Stomach smooth muscle (tissue), 2 donors: Measurements from ENCODE around the gene IFT20.

Source experiments
- H3K27ac ChIP-seq: one replicate; pipeline ENCODE4 v1.7.0; 2013; ENCODE audit warnings: mild to moderate bottlenecking, low read length, inconsistent platforms
- H3K27me3 ChIP-seq, 2 donors: one replicate each; pipeline ENCODE4 v1.7.0; 2013; ENCODE audit warnings: low read length in 2 of 2; ENCODE audit not compliant: insufficient read depth in 2 of 2, control insufficient read depth in 1 of 2
- H3K36me3 ChIP-seq, 2 donors: one replicate each; pipeline ENCODE4 v1.7.0; 2013; ENCODE audit warnings: low read length in 2 of 2; ENCODE audit not compliant: control insufficient read depth in 2 of 2, insufficient read depth in 2 of 2
- H3K4me1 ChIP-seq: one replicate; pipeline ENCODE4 v1.7.0; 2013; ENCODE audit warnings: low read length; ENCODE audit not compliant: control insufficient read depth, insufficient read depth
- H3K4me3 ChIP-seq, 2 donors: one replicate each; pipeline ENCODE4 v1.7.0; 2013; ENCODE audit warnings: low read length in 2 of 2
- H3K9ac ChIP-seq, 2 donors: one replicate each; pipeline ENCODE4 v1.7.0; 2013; ENCODE audit warnings: low read length in 2 of 2, mild to moderate bottlenecking in 1 of 2
- H3K9me3 ChIP-seq, 2 donors: one replicate each; pipeline ENCODE4 v1.7.0; 2013; ENCODE audit warnings: low read length in 2 of 2; ENCODE audit not compliant: control insufficient read depth in 2 of 2
- donor health status: healthy.
- donor health status: Pancreatic carcinoma.

The IFT20 gene

DNA sequence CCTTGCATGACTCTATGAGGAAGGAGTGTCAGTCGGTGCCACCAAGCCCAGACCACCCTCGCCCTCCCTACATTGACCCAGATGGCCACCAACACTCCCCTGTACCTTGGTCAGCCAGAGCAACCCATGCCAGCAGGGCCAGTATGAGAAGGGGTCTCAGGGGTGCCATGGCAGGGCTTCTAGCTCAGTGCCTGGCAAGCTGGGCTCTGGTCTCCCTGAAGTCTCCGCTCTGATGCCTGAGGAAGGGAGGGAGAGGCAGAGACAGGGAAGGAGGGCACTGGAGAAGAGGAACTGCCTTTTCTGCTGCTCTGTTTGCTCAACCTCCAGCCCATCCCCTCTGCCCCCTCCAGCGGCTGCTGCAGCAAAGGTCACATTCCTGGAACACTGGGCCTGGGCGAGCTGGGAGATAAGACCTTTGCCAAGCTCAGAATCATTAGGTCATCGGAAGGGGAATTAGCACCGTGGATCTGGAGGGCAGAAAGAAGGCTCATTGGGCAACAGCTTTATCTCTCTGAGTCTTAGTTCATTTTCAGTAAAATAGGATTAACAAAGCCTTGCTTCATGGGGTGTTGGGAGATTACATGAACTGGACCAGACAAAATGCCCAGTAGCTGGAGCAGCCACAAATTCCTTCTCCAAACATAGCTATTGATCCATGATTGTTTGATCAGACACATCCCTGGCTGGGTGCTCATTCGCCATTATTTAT, 34.9 kb upstream of the IFT20 start, which contains the start of gene VTN:
Gene VTN (minus strand): TSS at position 273 of the 709 bp plus-strand sequence. CDS start 104 bp downstream, at position 169.
- Histone ChIP-seq H3K27ac (peak within 1 kb of the TSS; percentile 79), H3K27me3 (no peaks in the 10 kb centered on the region), H3K4me3 (peak within 1 kb of the TSS; percentile 57 to 79), H3K9me3 (no peaks in the 10 kb centered on the region), H3K9ac (peak within 1 kb of the TSS; percentile 4 to 58), H3K4me1 (peaks cover 25% of the 10 kb centered on the region), H3K36me3 (no peaks in the 10 kb centered on the region)

GRCh38 chr17:28369684-28370034, 34.4 kb upstream of the IFT20 start:
- Histone ChIP-seq H3K4me3 (no peak overlapping the region), H3K9me3 (no peaks in the 10 kb centered on the region), H3K4me1 (peaks cover 25% of the 10 kb centered on the region), H3K27ac (no peak overlapping the region), H3K36me3 (peaks cover 0 to 1% of the 10 kb centered on the region in 2 donors), H3K27me3 (no peaks in the 10 kb centered on the region), H3K9ac (no peak overlapping the region)

GRCh38 chr17:28368915-28369683, 33.8 kb upstream of the IFT20 start:
- H3K9ac ChIP-seq, result no peak overlapping the region
- H3K9me3 ChIP-seq, result no peaks in the 10 kb centered on the region
- H3K4me1 ChIP-seq, result peaks cover 25% of the 10 kb centered on the region
- H3K4me3 ChIP-seq, result no peak overlapping the region
- H3K36me3 ChIP-seq, result peaks cover under 1 to 7% of the 10 kb centered on the region in 2 donors
- no peaks in the 10 kb centered on the region for H3K27me3 ChIP-seq
- no peak overlapping the region for H3K27ac ChIP-seq

- no peak overlapping the region for H3K4me3 ChIP-seq
These were observed 33.1 kb upstream of the IFT20 start for GRCh38 chr17:28368306-28368831.

GRCh38 chr17:28367641-28368305, 32.5 kb upstream of the IFT20 start:
- Histone ChIP-seq H3K4me3 (no peak overlapping the region), H3K36me3 (peaks cover 13 to 17% of the 10 kb centered on the region in 2 donors), H3K4me1 (peaks cover 17% of the 10 kb centered on the region), H3K27ac (no peak overlapping the region), H3K9me3 (no peaks in the 10 kb centered on the region), H3K27me3 (no peaks in the 10 kb centered on the region), H3K9ac (no peak overlapping the region)

More at GRCh38 chr17:28368306-28368831, 33.1 kb upstream of the IFT20 start:
- Histone ChIP-seq H3K27me3 (no peaks in the 10 kb centered on the region), H3K4me1 (peaks cover 23% of the 10 kb centered on the region), H3K27ac (no peak overlapping the region), H3K9ac (no peak overlapping the region), H3K9me3 (no peaks in the 10 kb centered on the region), H3K36me3 (peaks cover 7 to 12% of the 10 kb centered on the region in 2 donors)

- no peak overlapping the region for H3K4me3 ChIP-seq
- H3K9ac ChIP-seq, result no peak overlapping the region
- no peak overlapping the region for H3K27ac ChIP-seq
- H3K4me1 ChIP-seq, result peaks cover 7% of the 10 kb centered on the region
- no peaks in the 10 kb centered on the region for H3K27me3 ChIP-seq
- no peaks in the 10 kb centered on the region for H3K9me3 ChIP-seq
- H3K36me3 ChIP-seq, result peaks cover 18 to 26% of the 10 kb centered on the region in 2 donors
These were observed 31.3 kb upstream of the IFT20 start for GRCh38 chr17:28366605-28367004.

GRCh38 chr17:28365487-28365886, 30.2 kb upstream of the IFT20 start:
- Histone ChIP-seq H3K36me3 (peaks cover 29 to 37% of the 10 kb centered on the region in 2 donors), H3K27ac (no peak overlapping the region), H3K9ac (no peak overlapping the region), H3K27me3 (no peaks in the 10 kb centered on the region), H3K4me1 (no peaks in the 10 kb centered on the region), H3K9me3 (no peaks in the 10 kb centered on the region), H3K4me3 (no peak overlapping the region)

DNA sequence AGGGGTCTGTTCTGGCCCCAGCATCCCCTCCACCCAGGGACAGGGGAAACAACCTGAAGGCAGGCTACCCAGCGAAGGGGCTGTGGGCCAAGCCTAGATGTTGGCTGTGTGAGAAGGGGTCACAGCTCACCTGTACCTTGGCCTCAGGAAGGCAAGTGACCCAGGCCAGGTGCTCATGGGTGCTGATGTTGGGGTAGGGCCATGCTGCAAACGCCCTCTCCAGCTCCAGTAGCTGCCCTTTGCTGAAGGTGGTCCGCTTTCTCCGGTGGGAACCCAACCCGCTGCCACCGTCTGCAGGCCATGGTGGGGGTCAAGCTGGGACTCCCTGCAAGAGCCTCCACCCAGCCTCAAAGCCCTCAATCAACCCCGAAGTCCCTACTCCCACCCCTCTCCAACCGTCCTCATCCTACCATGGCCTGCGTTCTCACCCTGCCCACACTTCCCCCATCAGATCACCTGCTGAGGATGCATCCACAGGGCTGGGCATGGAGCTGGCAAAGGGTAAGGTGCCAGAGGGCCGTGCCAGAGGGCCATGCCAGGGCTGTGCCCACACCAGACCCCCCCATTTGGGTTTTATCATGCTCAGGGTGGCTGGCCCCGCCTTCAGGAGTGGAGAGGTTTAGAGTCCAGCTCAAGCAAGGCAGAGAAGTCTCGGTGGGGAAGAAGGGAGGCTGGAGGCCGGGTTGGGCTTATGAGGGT, 29.5 kb upstream of the IFT20 start, which contains the start of gene SEBOX:
Gene SEBOX (minus strand): TSS at position 535 of the 699 bp plus-strand sequence. CDS start 48 bp downstream, at position 487.
- no peaks in the 10 kb centered on the region for H3K9me3 ChIP-seq
- H3K36me3 ChIP-seq, result peaks cover 34 to 42% of the 10 kb centered on the region in 2 donors
- no peak within 1 kb of the TSS for H3K27ac ChIP-seq
- H3K4me1 ChIP-seq, result no peaks in the 10 kb centered on the region
- no peak within 1 kb of the TSS for H3K4me3 ChIP-seq
- no peaks in the 10 kb centered on the region for H3K27me3 ChIP-seq
- H3K9ac ChIP-seq, result no peak within 1 kb of the TSS

DNA sequence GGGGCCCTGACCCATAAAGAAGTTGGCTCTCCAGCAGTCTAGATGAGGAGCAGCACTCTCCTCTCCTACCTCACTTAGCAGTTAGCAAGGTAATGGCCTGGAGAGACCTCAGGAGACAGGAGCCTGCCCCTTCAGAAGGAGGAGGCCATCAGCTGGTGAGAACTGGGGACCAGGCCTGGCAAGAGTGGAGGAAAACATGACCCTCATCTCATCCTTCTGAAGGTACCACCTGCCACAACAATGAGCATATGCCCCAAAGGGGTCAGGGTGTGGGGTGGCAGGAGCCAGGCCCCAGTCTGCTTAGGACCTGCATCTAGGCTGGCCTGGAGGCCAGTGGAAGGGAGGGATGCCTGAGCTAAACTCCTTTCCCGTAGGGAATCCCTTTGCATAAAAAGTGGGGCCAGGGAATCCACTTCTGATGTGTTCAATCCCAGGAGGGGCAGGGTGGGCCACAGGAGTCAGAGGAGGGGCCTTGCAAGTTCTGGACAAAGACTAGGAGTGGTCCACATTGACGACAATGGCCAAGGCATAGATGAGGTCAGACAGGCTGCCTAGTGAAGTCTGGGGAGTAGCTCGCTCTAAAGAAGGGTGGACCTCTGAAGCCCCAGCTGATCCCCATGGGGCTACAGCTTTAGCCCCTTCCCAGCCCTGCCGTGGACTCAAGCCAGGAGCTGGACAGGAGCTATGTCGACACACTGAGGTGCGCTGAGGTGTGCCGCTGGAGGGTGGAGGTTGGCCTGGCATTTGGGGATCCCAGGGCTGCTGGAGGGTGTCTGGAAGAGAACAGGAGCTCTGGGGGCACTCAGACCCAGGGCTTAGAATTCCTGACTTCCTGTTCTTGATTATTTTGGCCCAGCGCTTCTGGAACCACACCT, 28.7 kb upstream of the IFT20 start:
- Histone ChIP-seq H3K4me1 (no peaks in the 10 kb centered on the region), H3K9me3 (no peaks in the 10 kb centered on the region), H3K9ac (no peak overlapping the region), H3K27me3 (no peaks in the 10 kb centered on the region), H3K36me3 (peaks cover 37 to 42% of the 10 kb centered on the region in 2 donors), H3K27ac (no peak overlapping the region), H3K4me3 (no peak overlapping the region)
